Lower leg skin (tissue), 3 donors: ENCODE data around the gene C10orf88.

Experiments used
- POLR2A ChIP-seq, 2 donors: fragments of 450-650 bp; IDR thresholded peaks; one replicate each; pipeline ENCODE4 v1.6.1; 2016 to 2017; ENCODE audit warnings: antibody characterized with exemption in 2 of 2, mild to moderate bottlenecking in 1 of 2, moderate library complexity in 1 of 2
- TF ChIP-seq, protein P1 (sequence below), 3 donors: fragments of 450-650 bp; IDR thresholded peaks; one replicate each; pipeline ENCODE4 v1.5.1; 2016; ENCODE audit warnings: antibody characterized with exemption in 3 of 3, mild to moderate bottlenecking in 3 of 3, moderate library complexity in 2 of 3

DNA sequence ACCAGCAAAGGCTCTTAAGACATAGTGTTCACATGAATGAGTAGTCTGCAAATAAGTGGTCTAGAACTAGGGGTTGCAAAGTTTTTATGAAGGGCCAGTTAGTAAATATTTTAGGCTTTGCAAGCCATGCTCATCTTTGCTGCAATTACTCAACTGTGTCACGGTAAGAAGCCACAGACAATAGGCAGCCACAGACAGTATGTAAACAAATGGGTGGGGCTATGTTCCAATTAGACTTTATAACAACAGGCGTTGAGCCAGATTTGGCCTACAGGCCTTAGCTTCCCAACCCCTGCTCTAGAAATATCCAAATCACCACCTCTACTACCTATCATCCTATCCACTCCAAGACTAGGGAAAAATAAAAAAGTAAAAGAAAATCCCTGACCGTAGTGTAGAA lies 45.3 kb upstream of the C10orf88 start:
- TF ChIP-seq, protein P1, sequence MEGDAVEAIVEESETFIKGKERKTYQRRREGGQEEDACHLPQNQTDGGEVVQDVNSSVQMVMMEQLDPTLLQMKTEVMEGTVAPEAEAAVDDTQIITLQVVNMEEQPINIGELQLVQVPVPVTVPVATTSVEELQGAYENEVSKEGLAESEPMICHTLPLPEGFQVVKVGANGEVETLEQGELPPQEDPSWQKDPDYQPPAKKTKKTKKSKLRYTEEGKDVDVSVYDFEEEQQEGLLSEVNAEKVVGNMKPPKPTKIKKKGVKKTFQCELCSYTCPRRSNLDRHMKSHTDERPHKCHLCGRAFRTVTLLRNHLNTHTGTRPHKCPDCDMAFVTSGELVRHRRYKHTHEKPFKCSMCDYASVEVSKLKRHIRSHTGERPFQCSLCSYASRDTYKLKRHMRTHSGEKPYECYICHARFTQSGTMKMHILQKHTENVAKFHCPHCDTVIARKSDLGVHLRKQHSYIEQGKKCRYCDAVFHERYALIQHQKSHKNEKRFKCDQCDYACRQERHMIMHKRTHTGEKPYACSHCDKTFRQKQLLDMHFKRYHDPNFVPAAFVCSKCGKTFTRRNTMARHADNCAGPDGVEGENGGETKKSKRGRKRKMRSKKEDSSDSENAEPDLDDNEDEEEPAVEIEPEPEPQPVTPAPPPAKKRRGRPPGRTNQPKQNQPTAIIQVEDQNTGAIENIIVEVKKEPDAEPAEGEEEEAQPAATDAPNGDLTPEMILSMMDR (IDR thresholded peaks at IDR 0.05): no peak
- no peak for TF ChIP-seq POLR2A (IDR thresholded peaks at IDR 0.05)
